ENCODE results near the gene COX6B2. TPM values are rescaled to one million over a fixed set of nuclear protein-coding genes. Genes with fewer than 3 reads are reported as not detected.

The COX6B2 gene
- total RNA-seq, 2 experiments from 2014 or later, result 0.14 to 0.30 TPM

DNA sequence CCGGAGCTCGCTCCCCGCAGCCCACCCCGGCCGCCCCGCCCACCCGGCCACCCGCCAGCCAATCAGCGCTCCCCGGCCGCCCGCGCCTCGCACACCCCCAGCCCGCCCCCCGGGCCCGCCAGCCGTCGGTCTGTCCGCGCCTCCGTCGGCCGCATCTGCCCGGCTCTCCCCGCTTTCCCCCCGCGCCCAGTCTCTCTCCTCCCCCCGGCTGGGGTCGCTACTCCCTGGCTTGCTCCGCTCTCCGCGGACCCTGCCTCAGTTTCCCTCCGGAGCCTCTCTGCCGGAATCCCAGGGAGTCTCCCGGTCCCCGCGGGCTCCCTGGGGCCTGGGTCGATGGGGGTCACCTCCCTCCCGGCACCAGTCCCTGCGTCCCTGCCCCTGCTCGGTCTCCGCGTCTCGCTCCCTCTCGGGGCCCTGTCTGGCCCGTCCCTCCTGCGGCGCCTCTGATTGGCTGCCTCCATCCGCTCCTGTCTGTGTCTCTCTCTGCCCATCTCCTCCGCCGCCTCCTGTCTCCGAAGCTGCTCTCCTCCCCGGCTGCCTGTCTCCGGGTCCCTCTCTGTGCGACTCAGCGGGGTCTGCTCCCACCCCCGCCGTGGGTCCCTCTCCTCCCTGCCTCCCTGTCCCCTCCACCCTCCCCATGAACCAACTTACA, 15.3 kb upstream of the COX6B2 start:
- H3K4me3 Mint-ChIP-seq, result peak overlapping the region; percentile 58
- ATAC-seq, result peak; percentile 77
- DNase-seq, result peak; percentile 60
- ChIA-PET POLR2A (interaction anchor here (0.6 kb wide), 1 partner anchor 14 kb away, joined by 5 read pairs; no protein-coding TSS in a partner anchor), CTCF (interaction anchor here (0.8 kb wide), 1 partner anchor 29 kb away, joined by 3 read pairs; no protein-coding TSS in a partner anchor)
- intact Hi-C loops (cut with DNase I, micrococcal nuclease), result no loop called here
- H3K36me3 Mint-ChIP-seq (ENCODE audit: low read depth), result no peaks in the 10 kb centered on the region
- H3K9me3 Mint-ChIP-seq (ENCODE audit: low read depth), result no peaks in the 10 kb centered on the region
- H3K4me1 Mint-ChIP-seq, result peaks cover 5% of the 10 kb centered on the region
- no peak overlapping the region for H3K27ac Mint-ChIP-seq
- peaks cover 37% of the 10 kb centered on the region for H3K27me3 Mint-ChIP-seq

DNA sequence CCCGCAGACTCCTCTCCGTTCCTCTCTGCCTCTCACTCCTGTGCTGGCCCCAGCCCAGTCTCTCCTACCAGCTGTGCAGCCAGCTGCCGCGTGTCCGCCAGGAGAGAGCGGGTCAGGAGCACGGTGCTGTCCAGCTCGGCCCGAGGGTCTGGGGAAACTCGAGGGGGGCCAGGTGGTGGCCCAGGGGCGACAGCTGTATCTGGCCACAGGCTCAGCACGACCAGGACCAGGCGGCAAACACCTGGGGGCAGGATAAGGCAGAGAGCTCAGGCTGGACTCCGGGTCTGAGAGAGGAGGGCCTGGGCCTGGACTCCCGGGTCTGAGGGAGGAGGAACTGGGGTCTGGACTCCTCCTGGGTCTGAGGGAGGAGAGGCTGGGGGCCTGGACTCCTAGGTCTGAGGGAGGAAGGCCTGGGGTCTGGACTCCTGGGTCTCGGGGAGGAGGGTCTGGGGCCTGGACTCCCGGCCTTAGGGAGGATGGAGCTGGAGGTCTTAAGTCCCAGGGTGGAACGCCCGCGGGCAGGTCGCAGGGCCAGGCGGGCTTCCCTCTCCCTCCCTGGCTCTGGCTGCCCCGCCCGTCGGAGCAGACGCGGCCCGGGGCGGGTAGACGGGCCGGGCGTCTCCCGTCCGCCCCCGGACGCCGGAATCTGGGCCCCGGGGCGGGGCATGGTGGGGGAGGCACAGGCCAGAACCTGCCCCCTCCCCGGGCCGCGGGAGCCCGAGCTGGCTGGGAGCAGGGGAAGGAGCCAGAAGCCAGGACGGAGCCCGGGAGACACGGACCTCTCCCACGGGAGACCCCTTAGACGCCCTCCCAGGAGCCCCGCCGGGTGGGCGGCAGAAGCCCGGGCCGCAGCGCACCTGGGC, 14.4 kb upstream of the COX6B2 start:
- peak; percentile 56 for ATAC-seq
- intact Hi-C loops (cut with DNase I, micrococcal nuclease), result no loop called here
- Mint-ChIP-seq H3K4me3 (no peak overlapping the region), H3K9me3 (ENCODE audit: low read depth) (no peaks in the 10 kb centered on the region), H3K27me3 (peaks cover 37% of the 10 kb centered on the region), H3K4me1 (peaks cover 5% of the 10 kb centered on the region), H3K27ac (no peak overlapping the region), H3K36me3 (ENCODE audit: low read depth) (no peaks in the 10 kb centered on the region)
- CTCF ChIA-PET, result interaction anchor here (0.6 to 0.8 kb wide), 2 partner anchors 28 to 78 kb away, joined by 3 to 5 read pairs; no protein-coding TSS in a partner anchor
- peak; percentile 49 for DNase-seq
- POLR2A ChIA-PET, result interaction anchor here (0.6 to 0.8 kb wide), 2 partner anchors 13 to 14 kb away, joined by 3 to 5 read pairs; no protein-coding TSS in a partner anchor

GRCh38 chr19:55368106-55368505, 13.6 kb upstream of the COX6B2 start:
- Mint-ChIP-seq H3K27me3 (peaks cover 33% of the 10 kb centered on the region), H3K4me1 (peaks cover 5% of the 10 kb centered on the region), H3K4me3 (no peak overlapping the region), H3K36me3 (ENCODE audit: low read depth) (no peaks in the 10 kb centered on the region), H3K9me3 (ENCODE audit: low read depth) (no peaks in the 10 kb centered on the region), H3K27ac (no peak overlapping the region)
- intact Hi-C loops (cut with DNase I, micrococcal nuclease), result no loop called here
- POLR2A ChIA-PET, result interaction anchor here (0.8 kb wide), 1 partner anchor 15 kb away, joined by 3 read pairs; no protein-coding TSS in a partner anchor
- no peak for DNase-seq
- ATAC-seq, result no peak
- CTCF ChIA-PET, result no interaction called here

DNA sequence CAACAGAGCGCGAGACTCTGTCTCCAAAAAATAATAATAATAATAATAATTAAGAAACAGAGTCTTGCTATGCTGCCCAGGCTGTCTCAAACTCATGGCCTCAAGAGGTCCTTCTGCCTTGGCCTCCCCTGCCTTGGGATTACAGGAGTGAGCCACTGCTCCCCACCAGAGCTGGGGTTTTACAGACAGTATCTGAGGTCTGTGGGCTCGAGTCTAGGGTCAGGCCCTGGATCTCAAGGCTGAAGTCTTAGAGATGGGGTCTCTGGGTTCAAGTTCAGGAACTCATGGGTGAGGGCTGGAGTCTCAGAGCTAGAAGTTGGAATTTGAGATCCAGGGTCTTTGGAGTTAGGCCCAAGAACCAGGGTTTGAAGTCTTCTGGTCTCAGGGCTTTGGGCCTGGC, 12.3 kb upstream of the COX6B2 start:
- Mint-ChIP-seq H3K27ac (no peak overlapping the region), H3K36me3 (ENCODE audit: low read depth) (no peaks in the 10 kb centered on the region), H3K4me1 (peaks cover 5% of the 10 kb centered on the region), H3K9me3 (ENCODE audit: low read depth) (no peaks in the 10 kb centered on the region), H3K4me3 (no peak overlapping the region), H3K27me3 (peaks cover 28% of the 10 kb centered on the region)
- DNase-seq (no peak), ATAC-seq (no peak)
- ChIA-PET POLR2A (no interaction called here), CTCF (interaction anchor here (0.6 kb wide), 1 partner anchor 38 kb away, joined by 3 read pairs; no protein-coding TSS in a partner anchor)
- intact Hi-C loops (cut with DNase I, micrococcal nuclease), result no loop called here

DNA sequence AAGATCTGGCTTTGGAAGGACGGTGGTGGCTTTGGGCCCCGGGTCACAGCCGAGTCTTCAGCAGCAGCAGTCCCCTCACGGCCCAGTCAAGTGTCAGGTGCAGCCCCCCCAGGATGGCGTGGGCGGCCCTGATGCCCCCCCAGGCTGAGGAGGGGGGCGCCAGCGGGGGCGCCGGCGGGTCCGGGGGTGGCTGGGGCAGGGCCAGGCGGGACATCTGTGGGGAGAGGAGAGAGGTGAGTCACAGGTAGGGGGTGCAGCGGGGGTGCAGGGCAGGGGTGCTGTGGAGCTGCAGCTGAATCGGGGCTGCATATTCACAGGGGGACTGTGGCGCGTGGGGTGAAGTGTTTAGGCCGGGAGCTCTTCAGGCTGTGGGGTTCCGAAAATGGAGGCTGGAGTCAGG, 11.4 kb upstream of the COX6B2 start:
- ATAC-seq (no peak), DNase-seq (no peak)
- Mint-ChIP-seq H3K9me3 (ENCODE audit: low read depth) (no peaks in the 10 kb centered on the region), H3K4me1 (peaks cover 5% of the 10 kb centered on the region), H3K27me3 (peaks cover 22% of the 10 kb centered on the region), H3K4me3 (no peak overlapping the region), H3K36me3 (ENCODE audit: low read depth) (no peaks in the 10 kb centered on the region), H3K27ac (no peak overlapping the region)
- ChIA-PET CTCF (no interaction called here), POLR2A (no interaction called here)
- intact Hi-C loops (cut with DNase I, micrococcal nuclease), result no loop called here

DNA sequence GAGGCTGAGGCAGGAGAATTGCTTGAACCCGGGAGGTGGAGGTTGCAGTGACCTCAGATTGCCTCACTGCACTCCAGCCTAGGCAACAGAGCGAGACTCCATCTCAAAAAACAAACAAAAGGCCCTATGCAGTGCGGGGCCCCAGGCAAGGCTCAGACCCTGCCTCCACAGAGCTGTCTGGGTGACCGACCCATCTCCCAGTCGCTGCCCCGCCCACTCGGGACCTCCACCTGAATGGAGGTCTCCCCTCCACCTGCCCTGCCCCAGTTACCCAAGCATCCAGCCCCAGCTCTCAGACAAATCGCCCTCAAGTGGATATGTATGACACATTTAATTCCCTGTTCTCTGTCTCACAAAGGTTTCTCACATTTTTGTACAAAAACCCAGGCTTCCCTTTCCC, 10.7 kb upstream of the COX6B2 start:
- Mint-ChIP-seq H3K36me3 (ENCODE audit: low read depth) (no peaks in the 10 kb centered on the region), H3K27ac (no peak overlapping the region), H3K4me1 (peaks cover 3% of the 10 kb centered on the region), H3K9me3 (ENCODE audit: low read depth) (no peaks in the 10 kb centered on the region), H3K4me3 (no peak overlapping the region), H3K27me3 (peaks cover 15% of the 10 kb centered on the region)
- CTCF ChIA-PET, result no interaction called here
- ATAC-seq (no peak), DNase-seq (no peak)
- POLR2A ChIA-PET, result no interaction called here
- intact Hi-C loops (cut with DNase I, micrococcal nuclease), result no loop called here

DNA sequence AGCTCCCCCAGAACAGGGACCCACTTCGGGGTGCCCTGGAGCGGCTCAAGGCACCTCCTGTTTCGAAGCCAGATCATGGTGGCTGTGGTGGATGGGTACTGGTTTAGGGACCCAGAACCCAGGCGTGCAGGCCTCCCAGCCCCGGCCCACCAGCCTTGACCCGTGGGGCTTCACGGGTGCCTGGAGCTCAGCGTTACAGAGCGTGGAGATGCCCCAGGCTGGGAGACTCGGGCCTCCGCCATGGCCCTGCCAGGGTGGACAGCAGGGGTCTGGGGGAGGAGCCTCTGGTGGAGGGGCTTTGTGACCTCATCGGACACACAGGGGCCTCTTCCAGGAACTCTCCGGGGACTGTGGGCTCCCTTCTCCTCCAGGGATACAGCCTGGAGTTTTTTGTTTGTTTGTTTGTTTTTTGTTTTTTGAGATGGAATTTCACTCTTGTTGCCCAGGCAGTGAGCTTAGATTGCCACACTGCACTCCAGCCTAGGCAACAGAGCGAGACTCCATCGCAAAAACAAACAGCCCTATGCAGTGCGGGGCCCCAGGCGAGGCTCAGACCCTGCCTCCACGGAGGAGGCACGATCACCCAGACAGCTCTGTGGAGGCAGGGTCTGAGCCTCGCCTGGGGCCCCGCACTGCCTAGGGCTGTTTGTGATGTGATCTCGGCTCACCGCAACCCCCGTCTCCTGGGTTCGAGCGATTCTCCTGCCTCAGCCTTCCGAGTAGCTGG, 8.6 kb upstream of the COX6B2 start, which contains the start of gene GARIN5B:
TSS of gene GARIN5B (minus strand) at position 271 of the 727 bp plus-strand sequence. CDS start at position 77, 194 bp downstream.
- ChIA-PET CTCF (no interaction called here), POLR2A (no interaction called here)
- Mint-ChIP-seq H3K36me3 (ENCODE audit: low read depth) (no peaks in the 10 kb centered on the region), H3K27ac (no peak within 1 kb of the TSS), H3K4me3 (no peak within 1 kb of the TSS), H3K27me3 (peaks cover 8% of the 10 kb centered on the region), H3K4me1 (no peaks in the 10 kb centered on the region), H3K9me3 (ENCODE audit: low read depth) (no peaks in the 10 kb centered on the region)
- ATAC-seq (no peak), DNase-seq (no peak)
- intact Hi-C loops (cut with DNase I, micrococcal nuclease), result no loop called here

DNA sequence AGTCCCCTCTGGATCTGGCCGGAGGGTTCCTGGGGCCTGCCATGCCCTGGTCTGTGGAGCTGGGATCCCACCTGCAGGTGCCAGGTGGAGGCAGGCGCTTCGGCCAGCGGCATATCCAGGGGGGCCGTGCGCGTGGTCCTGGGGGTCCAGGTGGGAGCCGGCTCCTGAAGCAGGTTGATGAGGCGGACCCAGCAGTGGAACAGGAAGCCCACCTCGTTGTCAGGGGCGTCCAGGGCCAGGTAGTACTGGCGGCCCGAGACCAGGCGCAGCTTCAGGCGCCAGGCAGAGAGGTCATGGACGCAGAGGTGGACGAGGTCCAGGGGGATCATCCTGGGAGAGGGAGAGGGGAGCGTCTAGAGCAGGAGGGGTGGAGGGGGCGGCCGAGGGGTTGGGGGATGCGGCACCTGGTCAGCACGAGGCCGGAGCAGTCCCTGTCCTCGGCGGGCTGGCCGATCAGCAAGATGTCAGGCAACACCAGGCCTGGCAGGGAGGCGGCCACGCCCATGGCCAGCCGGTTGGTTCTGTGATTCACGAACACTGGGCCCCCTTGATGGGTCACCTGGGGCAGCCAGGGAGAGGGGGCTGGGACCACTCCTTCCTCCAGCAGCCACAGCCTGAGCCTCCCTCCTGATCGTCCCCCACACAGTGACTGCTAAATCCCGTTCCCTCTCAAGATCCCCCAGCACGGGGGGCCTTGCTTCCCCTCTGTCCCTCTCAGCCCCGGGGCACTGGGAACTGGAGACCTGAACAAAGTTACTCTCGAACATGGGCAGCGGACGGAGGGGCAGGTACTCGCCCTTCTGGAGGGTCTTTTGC, 7.9 kb upstream of the COX6B2 start:
- no peak overlapping the region for H3K27ac Mint-ChIP-seq
- H3K9me3 Mint-ChIP-seq (ENCODE audit: low read depth), result no peaks in the 10 kb centered on the region
- no peaks in the 10 kb centered on the region for H3K36me3 Mint-ChIP-seq (ENCODE audit: low read depth)
- no peaks in the 10 kb centered on the region for H3K4me1 Mint-ChIP-seq
- intact Hi-C loops (cut with DNase I, micrococcal nuclease), result no loop called here
- CTCF ChIA-PET, result interaction anchor here (0.6 kb wide), 1 partner anchor 367 kb away, joined by 4 read pairs; no protein-coding TSS in a partner anchor
- H3K4me3 Mint-ChIP-seq, result no peak overlapping the region
- no peak for ATAC-seq
- DNase-seq, result no peak
- H3K27me3 Mint-ChIP-seq, result peaks cover 5% of the 10 kb centered on the region
- POLR2A ChIA-PET, result no interaction called here

DNA sequence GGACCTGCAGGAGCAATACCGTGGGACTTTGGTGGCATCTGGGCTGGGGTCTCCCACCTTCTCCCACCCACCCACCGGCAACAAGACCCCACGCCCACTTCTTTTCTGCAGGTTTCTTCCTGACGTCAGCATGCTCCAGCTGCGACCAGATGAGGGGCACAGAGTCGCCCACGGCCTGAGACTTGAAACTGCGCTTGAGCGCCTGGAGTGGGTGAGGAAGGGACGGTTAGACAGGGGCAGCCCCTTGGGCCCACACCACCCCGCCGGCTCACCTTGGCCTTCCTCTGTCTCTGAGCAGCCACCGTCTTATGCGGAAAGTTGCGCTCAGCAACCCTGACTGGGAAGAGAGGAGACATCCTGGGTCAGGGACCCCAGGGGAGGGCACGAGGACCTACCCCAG, 6.4 kb upstream of the COX6B2 start:
- POLR2A ChIA-PET, result no interaction called here
- DNase-seq, result no peak
- no peaks in the 10 kb centered on the region for H3K36me3 Mint-ChIP-seq (ENCODE audit: low read depth)
- H3K27me3 Mint-ChIP-seq, result peaks cover 9% of the 10 kb centered on the region
- CTCF ChIA-PET, result interaction anchor here (0.9 to 1.0 kb wide), 2 partner anchors 12 to 23 kb away, joined by 3 read pairs; no protein-coding TSS in a partner anchor
- no peaks in the 10 kb centered on the region for H3K4me1 Mint-ChIP-seq
- no peak overlapping the region for H3K4me3 Mint-ChIP-seq
- H3K9me3 Mint-ChIP-seq (ENCODE audit: low read depth), result no peaks in the 10 kb centered on the region
- H3K27ac Mint-ChIP-seq, result no peak overlapping the region
- no peak for ATAC-seq
- intact Hi-C loops (cut with DNase I, micrococcal nuclease), result no loop called here

GRCh38 chr19:55358943-55359908, 4.7 kb upstream of the COX6B2 start:
- ATAC-seq (no peak), DNase-seq (no peak)
- no peak overlapping the region for H3K27ac Mint-ChIP-seq
- ChIA-PET POLR2A (no interaction called here), CTCF (no interaction called here)
- no peak overlapping the region for H3K4me3 Mint-ChIP-seq
- H3K9me3 Mint-ChIP-seq (ENCODE audit: low read depth), result no peaks in the 10 kb centered on the region
- H3K4me1 Mint-ChIP-seq, result no peaks in the 10 kb centered on the region
- H3K36me3 Mint-ChIP-seq (ENCODE audit: low read depth), result no peaks in the 10 kb centered on the region
- peaks cover 14% of the 10 kb centered on the region for H3K27me3 Mint-ChIP-seq
- intact Hi-C loops (cut with DNase I, micrococcal nuclease), result no loop called here
